ENCODE results near the gene NME1. TPM values are rescaled to one million over a fixed set of nuclear protein-coding genes. Genes with fewer than 3 reads are reported as not detected.
"Not testable (repeated sequence)": the region's sequence is repeated elsewhere in the genome, so short reads cannot be mapped to it uniquely, and the experiment has no call there.

Gene NME1
- total RNA-seq, 1 donor from 2014 or later, result 360 TPM

- DNase-seq (ENCODE audit: low spot score), result no peak
- H3K9me3 Mint-ChIP-seq, result no peaks in the 10 kb centered on the region
- no peak overlapping the region for H3K27ac Mint-ChIP-seq
- H3K36me3 Mint-ChIP-seq (ENCODE audit: low read depth), result peaks cover 23% of the 10 kb centered on the region
- H3K4me1 Mint-ChIP-seq (ENCODE audit: low read depth), result peaks cover 19% of the 10 kb centered on the region
- no peak overlapping the region for H3K4me3 Mint-ChIP-seq (ENCODE audit: low read depth)
- intact Hi-C loops (cut with micrococcal nuclease), result loop anchor here (10.0 kb wide), 1 partner anchor 779 kb away; the partner anchor contains the start of genes EME1 and MRPL27
- H3K27me3 Mint-ChIP-seq (ENCODE audit: low read depth), result no peaks in the 10 kb centered on the region
Measured at GRCh38 chr17:51154176-51154575, 817 bp downstream of the NME1 start.

GRCh38 chr17:51155416-51155815 lies 2.1 kb downstream of the NME1 start:
- no peak for DNase-seq (ENCODE audit: low spot score)
- Mint-ChIP-seq H3K27ac (no peak overlapping the region), H3K4me3 (ENCODE audit: low read depth) (no peak overlapping the region), H3K9me3 (no peaks in the 10 kb centered on the region), H3K4me1 (ENCODE audit: low read depth) (peaks cover 25% of the 10 kb centered on the region), H3K27me3 (ENCODE audit: low read depth) (no peaks in the 10 kb centered on the region), H3K36me3 (ENCODE audit: low read depth) (peaks cover 33% of the 10 kb centered on the region)
- intact Hi-C loops (cut with micrococcal nuclease), result loop anchor here (10.0 kb wide), 1 partner anchor 781 kb away; the partner anchor contains the start of genes EME1 and MRPL27

GRCh38 chr17:51159604-51160003 lies 6.2 kb downstream of the NME1 start:
- peaks cover 21% of the 10 kb centered on the region for H3K4me1 Mint-ChIP-seq (ENCODE audit: low read depth)
- intact Hi-C loops (cut with micrococcal nuclease), result loop anchor here (10.0 kb wide), 1 partner anchor 785 kb away; the partner anchor contains the start of genes EME1 and MRPL27
- no peaks in the 10 kb centered on the region for H3K9me3 Mint-ChIP-seq
- H3K27ac Mint-ChIP-seq, result no peak overlapping the region
- no peak for DNase-seq (ENCODE audit: low spot score)
- peaks cover 68% of the 10 kb centered on the region for H3K36me3 Mint-ChIP-seq (ENCODE audit: low read depth)
- no peaks in the 10 kb centered on the region for H3K27me3 Mint-ChIP-seq (ENCODE audit: low read depth)
- H3K4me3 Mint-ChIP-seq (ENCODE audit: low read depth), result no peak overlapping the region

- Mint-ChIP-seq H3K9me3 (no peaks in the 10 kb centered on the region), H3K27me3 (ENCODE audit: low read depth) (no peaks in the 10 kb centered on the region), H3K4me3 (ENCODE audit: low read depth) (no peak overlapping the region), H3K27ac (no peak overlapping the region), H3K4me1 (ENCODE audit: low read depth) (peaks cover 24% of the 10 kb centered on the region), H3K36me3 (ENCODE audit: low read depth) (peaks cover 82% of the 10 kb centered on the region)
- no peak for DNase-seq (ENCODE audit: low spot score)
- intact Hi-C loops (cut with micrococcal nuclease), result no loop called here
Measured at GRCh38 chr17:51161541-51161940, 8.2 kb downstream of the NME1 start.

GRCh38 chr17:51164911-51165679 lies 11.7 kb downstream of the NME1 start:
- H3K4me3 Mint-ChIP-seq (ENCODE audit: low read depth), result peak overlapping the region; percentile 86
- no peaks in the 10 kb centered on the region for H3K27me3 Mint-ChIP-seq (ENCODE audit: low read depth)
- H3K9me3 Mint-ChIP-seq, result no peaks in the 10 kb centered on the region
- intact Hi-C loops (cut with micrococcal nuclease), result loop anchor here (5.0 kb wide), 4 partner anchors 43 to 298 kb away; partner anchors contain the start of genes MBTD1, SPAG9, TOB1 and UTP18
- no peak for DNase-seq (ENCODE audit: low spot score)
- peak overlapping the region; percentile 90 for H3K27ac Mint-ChIP-seq
- peaks cover 28% of the 10 kb centered on the region for H3K4me1 Mint-ChIP-seq (ENCODE audit: low read depth)
- peaks cover 83% of the 10 kb centered on the region for H3K36me3 Mint-ChIP-seq (ENCODE audit: low read depth)

GRCh38 chr17:51165680-51166197 lies 12.4 kb downstream of the NME1 start:
- Mint-ChIP-seq H3K27me3 (ENCODE audit: low read depth) (no peaks in the 10 kb centered on the region), H3K4me1 (ENCODE audit: low read depth) (peaks cover 26% of the 10 kb centered on the region), H3K27ac (peak overlapping the region; percentile 90), H3K36me3 (ENCODE audit: low read depth) (peaks cover 84% of the 10 kb centered on the region), H3K9me3 (no peaks in the 10 kb centered on the region), H3K4me3 (ENCODE audit: low read depth) (peak overlapping the region; percentile 86)
- intact Hi-C loops (cut with micrococcal nuclease), result loop anchor here (1.0 to 5.0 kb wide), 5 partner anchors 12 to 298 kb away; partner anchors contain the start of genes MBTD1, NME1, SPAG9 and TOB1
- DNase-seq (ENCODE audit: low spot score), result peak; percentile 11

GRCh38 chr17:51166198-51166986 lies 13.0 kb downstream of the NME1 start, which contains the start of gene NME2:
Gene NME2, plus strand, starts transcription at chr17:51166411. Its CDS starts 420 bp downstream, at chr17:51166831.
- no peaks in the 10 kb centered on the region for H3K9me3 Mint-ChIP-seq
- peak within 1 kb of the TSS; percentile 89 for H3K4me3 Mint-ChIP-seq (ENCODE audit: low read depth)
- H3K4me1 Mint-ChIP-seq (ENCODE audit: low read depth), result peaks cover 26% of the 10 kb centered on the region
- no peaks in the 10 kb centered on the region for H3K27me3 Mint-ChIP-seq (ENCODE audit: low read depth)
- intact Hi-C loops (cut with micrococcal nuclease), result loop anchor here (1.0 to 5.0 kb wide), 5 partner anchors 13 to 299 kb away; partner anchors contain the start of genes MBTD1, NME1, SPAG9 and TOB1
- H3K27ac Mint-ChIP-seq, result peak within 1 kb of the TSS; percentile 90
- peaks cover 84% of the 10 kb centered on the region for H3K36me3 Mint-ChIP-seq (ENCODE audit: low read depth)
- peak; percentile 68 for DNase-seq (ENCODE audit: low spot score)

- H3K27me3 Mint-ChIP-seq (ENCODE audit: low read depth), result no peaks in the 10 kb centered on the region
- H3K27ac Mint-ChIP-seq, result peak overlapping the region; percentile 85
- intact Hi-C loops (cut with micrococcal nuclease), result loop anchor here (1.0 to 5.0 kb wide), 5 partner anchors 14 to 300 kb away; partner anchors contain the start of genes MBTD1, NME1, SPAG9 and TOB1
- peaks cover 26% of the 10 kb centered on the region for H3K4me1 Mint-ChIP-seq (ENCODE audit: low read depth)
- H3K4me3 Mint-ChIP-seq (ENCODE audit: low read depth), result peak overlapping the region; percentile 89
- peaks cover 84% of the 10 kb centered on the region for H3K36me3 Mint-ChIP-seq (ENCODE audit: low read depth)
- no peaks in the 10 kb centered on the region for H3K9me3 Mint-ChIP-seq
- peak; percentile 63 for DNase-seq (ENCODE audit: low spot score)
Measured at GRCh38 chr17:51166987-51167931, 13.9 kb downstream of the NME1 start.

GRCh38 chr17:51169340-51169739 lies 16.0 kb downstream of the NME1 start:
- H3K4me3 Mint-ChIP-seq (ENCODE audit: low read depth), result peak overlapping the region; percentile 38
- no peaks in the 10 kb centered on the region for H3K27me3 Mint-ChIP-seq (ENCODE audit: low read depth)
- peaks cover 77% of the 10 kb centered on the region for H3K36me3 Mint-ChIP-seq (ENCODE audit: low read depth)

GRCh38 chr17:51170736-51171135 lies 17.4 kb downstream of the NME1 start:
- DNase-seq (ENCODE audit: low spot score), result no peak
- H3K4me3 Mint-ChIP-seq (ENCODE audit: low read depth), result no peak overlapping the region
- peaks cover 66% of the 10 kb centered on the region for H3K36me3 Mint-ChIP-seq (ENCODE audit: low read depth)
- no peak overlapping the region for H3K27ac Mint-ChIP-seq
- intact Hi-C loops (cut with micrococcal nuclease), result no loop called here
- H3K9me3 Mint-ChIP-seq, result no peaks in the 10 kb centered on the region
- H3K27me3 Mint-ChIP-seq (ENCODE audit: low read depth), result no peaks in the 10 kb centered on the region
- H3K4me1 Mint-ChIP-seq (ENCODE audit: low read depth), result peaks cover 19% of the 10 kb centered on the region

More at GRCh38 chr17:51169340-51169739, 16.0 kb downstream of the NME1 start:
- DNase-seq (ENCODE audit: low spot score), result no peak
- H3K27ac Mint-ChIP-seq, result peak overlapping the region; percentile 67
- H3K4me1 Mint-ChIP-seq (ENCODE audit: low read depth), result peaks cover 26% of the 10 kb centered on the region
- H3K9me3 Mint-ChIP-seq, result no peaks in the 10 kb centered on the region
- intact Hi-C loops (cut with micrococcal nuclease), result loop anchor here (5.0 kb wide), 4 partner anchors 47 to 302 kb away; partner anchors contain the start of genes MBTD1, SPAG9, TOB1 and UTP18

GRCh38 chr17:51172030-51172429 lies 18.7 kb downstream of the NME1 start:
- intact Hi-C loops (cut with micrococcal nuclease); H3K9me3 Mint-ChIP-seq; H3K27ac Mint-ChIP-seq; DNase-seq (ENCODE audit: low spot score); H3K27me3 Mint-ChIP-seq (ENCODE audit: low read depth); H3K4me3 Mint-ChIP-seq (ENCODE audit: low read depth): not testable (repeated sequence)
- H3K4me1 Mint-ChIP-seq (ENCODE audit: low read depth), result peaks cover 15% of the 10 kb centered on the region
- peaks cover 61% of the 10 kb centered on the region for H3K36me3 Mint-ChIP-seq (ENCODE audit: low read depth)
